Neural cell (in vitro differentiated cells): ENCODE measurements around the gene PCDHGC3. TPM values are rescaled to one million over a fixed set of nuclear protein-coding genes. Genes with fewer than 3 reads are reported as not detected.

ENCODE experiments used
- H2AFZ ChIP-seq: fragments of 200-600, 300-800 bp; sonication (generic), shearing (Covaris generic); 2 replicates; pipeline ENCODE4 v1.6.0; 2014; ENCODE audit warnings: low read depth, mild to moderate bottlenecking, antibody characterized with exemption, low read length, moderate library complexity
- H3F3A ChIP-seq: fragments of 200-600 bp; shearing (Covaris generic); 2 replicates; pipeline ENCODE4 v1.6.1; 2016; ENCODE audit warnings: mild to moderate bottlenecking, moderate library complexity, mixed read lengths, antibody characterized with exemption, low read length; ENCODE audit not compliant: insufficient read depth, poor library complexity, severe bottlenecking
- H3K27ac ChIP-seq: fragments of 200-600, 300-800 bp; sonication (generic), shearing (Covaris generic); 2 replicates; pipeline ENCODE4 v1.5.1; 2014; ENCODE audit warnings: mild to moderate bottlenecking, low read length, moderate library complexity
- H3K27me3 ChIP-seq: fragments of 300-800, 200-600 bp; sonication (generic), shearing (Covaris generic); 2 replicates; pipeline ENCODE4 v1.6.0; 2014; ENCODE audit warnings: mild to moderate bottlenecking, low read depth, low read length, moderate library complexity; ENCODE audit not compliant: insufficient read depth
- H3K36me3 ChIP-seq: fragments of 300-800, 200-600 bp; sonication (generic), shearing (Covaris generic); 2 replicates; pipeline ENCODE4 v1.5.1; 2014; ENCODE audit warnings: mild to moderate bottlenecking, antibody characterized with exemption, low read length, moderate library complexity; ENCODE audit not compliant: insufficient read depth
- H3K4me2 ChIP-seq: fragments of 300-800, 200-600 bp; sonication (generic), shearing (Covaris generic); 2 replicates; pipeline ENCODE4 v1.6.0; 2014; ENCODE audit warnings: mild to moderate bottlenecking, low read length
- H3K4me3 ChIP-seq: fragments of 300-800, 200-600 bp; sonication (generic), shearing (Covaris generic); 2 replicates; pipeline ENCODE4 v1.5.1; 2014; ENCODE audit warnings: mild to moderate bottlenecking, low read length, moderate library complexity
- H3K79me2 ChIP-seq: fragments of 200-600 bp; shearing (Covaris generic); replicated peaks from 2 replicates; pipeline ENCODE4 v1.6.0; 2014; ENCODE audit warnings: mild to moderate bottlenecking, low read length, moderate library complexity; ENCODE audit not compliant: insufficient read depth
- H3K9ac ChIP-seq: fragments of 300-800, 200-600 bp; sonication (generic), shearing (Covaris generic); 2 replicates; pipeline ENCODE4 v1.6.1; 2016; ENCODE audit warnings: mild to moderate bottlenecking, low read length, mixed read lengths
- H3K9me2 ChIP-seq: fragments of 200-600 bp; shearing (Covaris generic); 2 replicates; pipeline ENCODE4 v1.6.1; 2016; ENCODE audit warnings: mild to moderate bottlenecking, low read length, mixed read lengths; ENCODE audit not compliant: insufficient read depth
- H3K9me3 ChIP-seq: fragments of 200-600, 300-800 bp; sonication (generic), shearing (Covaris generic); 2 replicates; pipeline ENCODE4 v1.6.1; 2016; ENCODE audit warnings: mild to moderate bottlenecking, mixed run types, low read length, moderate library complexity, mixed read lengths
- H4K20me1 ChIP-seq: fragments of 200-600 bp; shearing (Covaris generic); 2 replicates; pipeline ENCODE4 v1.6.1; 2016; ENCODE audit warnings: mild to moderate bottlenecking, mixed run types; ENCODE audit not compliant: insufficient read depth
- CTCF ChIP-seq: fragments of 450-650 bp; IDR thresholded peaks from 2 replicates; pipeline ENCODE4 v1.5.1; 2014; ENCODE audit warnings: antibody characterized with exemption, mild to moderate bottlenecking, moderate library complexity; ENCODE audit not compliant: poor library complexity, severe bottlenecking
- EP300 ChIP-seq: fragments of 450-650 bp; conservative IDR thresholded peaks from 2 replicates; pipeline ENCODE4 v1.6.1; 2014; ENCODE audit warnings: antibody characterized with exemption, mild to moderate bottlenecking, moderate library complexity; ENCODE audit not compliant: poor library complexity, severe bottlenecking
- EZH2 ChIP-seq: fragments of 200-600, 300-800 bp; shearing (Covaris generic), sonication (generic); IDR thresholded peaks from 2 replicates; pipeline ENCODE4 v1.6.1; 2014; ENCODE audit warnings: antibody characterized with exemption, low read length, borderline replicate concordance, mild to moderate bottlenecking; ENCODE audit not compliant: insufficient read depth, poor library complexity, severe bottlenecking
- MXI1 ChIP-seq: fragments of 450-650 bp; conservative IDR thresholded peaks from 2 replicates; pipeline ENCODE4 v1.6.1; 2014; ENCODE audit warnings: antibody characterized with exemption, mild to moderate bottlenecking; ENCODE audit not compliant: poor library complexity, severe bottlenecking
- POLR2AphosphoS5 ChIP-seq: IDR thresholded peaks from 2 replicates; pipeline ENCODE4 v1.6.1; 2012
- RAD21 ChIP-seq: fragments of 450-650 bp; conservative IDR thresholded peaks from 2 replicates; pipeline ENCODE4 v1.6.1; 2014; ENCODE audit warnings: antibody characterized with exemption, mild to moderate bottlenecking, moderate library complexity
- REST ChIP-seq: IDR thresholded peaks from 2 replicates; pipeline ENCODE4 v1.6.1; 2012; ENCODE audit warnings: borderline replicate concordance
- SMC3 ChIP-seq: fragments of 450-650 bp; conservative IDR thresholded peaks from 2 replicates; pipeline ENCODE4 v1.6.1; 2014; ENCODE audit warnings: antibody characterized with exemption, mild to moderate bottlenecking, moderate library complexity; ENCODE audit not compliant: poor library complexity
- TAF1 ChIP-seq: IDR thresholded peaks from 2 replicates; pipeline ENCODE4 v1.6.1; 2012; ENCODE audit warnings: low read depth
- polyA plus RNA-seq: library from polyadenylated mRNA; depleted of rRNA; stranded (reverse); fragments of >200 nt; gene quantifications from 2 replicates; pipeline ENCODE4 v1.2.3, GENCODE V29; 2014

The PCDHGC3 gene
- polyA plus RNA-seq, 1 donor from 2014 or later: 2.1 TPM

GRCh38 chr5:141478321-141478945 is 2.7 kb downstream of the PCDHGC3 start:
- Histone ChIP-seq H2AFZ (no peak overlapping the region), H3K9me2 (no peaks in the 10 kb centered on the region), H3K27me3 (no peaks in the 10 kb centered on the region), H3K27ac (no peak overlapping the region), H3F3A (no peaks in the 10 kb centered on the region), H3K9ac (no peak overlapping the region), H3K9me3 (peaks cover 32% of the 10 kb centered on the region), H3K36me3 (peaks cover 29% of the 10 kb centered on the region), H3K4me3 (no peak overlapping the region), H3K4me2 (no peak overlapping the region), H4K20me1 (no peaks in the 10 kb centered on the region), H3K79me2 (peaks cover 8% of the 10 kb centered on the region)
- TF ChIP-seq SMC3: no peak

- Histone ChIP-seq H3K9ac (no peak overlapping the region), H3K9me2 (no peaks in the 10 kb centered on the region), H3K36me3 (peaks cover 29% of the 10 kb centered on the region), H3K4me3 (no peak overlapping the region), H3K27ac (no peak overlapping the region), H3K27me3 (no peaks in the 10 kb centered on the region), H3K4me2 (no peak overlapping the region), H2AFZ (no peak overlapping the region), H4K20me1 (no peaks in the 10 kb centered on the region), H3K9me3 (peaks cover 32% of the 10 kb centered on the region), H3F3A (peaks cover 4% of the 10 kb centered on the region), H3K79me2 (peaks cover 8% of the 10 kb centered on the region)
- TF ChIP-seq CTCF (no peak), RAD21 (no peak), MXI1 (no peak), POLR2AphosphoS5 (no peak), SMC3 (no peak), EZH2 (no peak), REST (no peak), EP300 (no peak), TAF1 (no peak)
Observed at GRCh38 chr5:141479776-141480175, 4.0 kb downstream of the PCDHGC3 start.
